ENCODE measurements around the gene SLC29A1. TPM values are rescaled to one million over a fixed set of nuclear protein-coding genes. Genes with fewer than 3 reads are reported as not detected.
A peak's percentile ranks its signal among the peaks of the same experiment; 100 is the strongest.

Gene SLC29A1
- total and polyA plus RNA-seq, 9 of the 15 experiments (the other 6 are each of a cell fraction or from before 2014, with no cell fraction given): 18.9 to 170 (median 57.7) TPM

GRCh38 chr6:44237813-44238433 lies 14.5 kb downstream of the SLC29A1 start (continued):
- TF ChIP-seq SMARCA4 (IDR thresholded peaks at IDR 0.05) (0 out of 2 replicates have a peak, but pooled peaks have one; percentile 11), THRB (CRISPR knock-in tag; conservative IDR thresholded peaks at IDR 0.05) (peak; percentile 11; the same call in 1 of the 2 replicates), VEZF1 (CRISPR knock-in tag; IDR thresholded peaks at IDR 0.05) (peak; percentile 85), SMARCB1 (IDR thresholded peaks at IDR 0.05; ENCODE audit: insufficient read length, low read depth) (no peak), ZNF511 (CRISPR knock-in tag; IDR thresholded peaks at IDR 0.05) (0 out of 2 replicates have a peak, but pooled peaks have one; percentile 79), GMEB1 (CRISPR knock-in tag; IDR thresholded peaks at IDR 0.05) (peak; percentile 39; the same call in 1 of the 2 replicates), CREM (IDR thresholded peaks at IDR 0.05; ENCODE audit: low read depth) (peak; percentile 92), SMAD2 (IDR thresholded peaks at IDR 0.05; ENCODE audit: low read depth, low read length) (no peak), POLR3A (IDR thresholded peaks at IDR 0.05; ENCODE audit: borderline replicate concordance, extremely low read depth, insufficient read depth, insufficient read length) (no peak), SOX6 (IDR thresholded peaks at IDR 0.05) (peak; percentile 74), ZNF165 (CRISPR knock-in tag; IDR thresholded peaks at IDR 0.05; ENCODE audit: borderline replicate concordance) (no peak), ASH1L (IDR thresholded peaks at IDR 0.05; ENCODE audit: borderline replicate concordance, low read depth, partially characterized antibody) (no peak), NFRKB (IDR thresholded peaks at IDR 0.05; ENCODE audit: low read depth) (peak; percentile 77; the same call in 1 of the 2 replicates), ZBTB26 (CRISPR knock-in tag; IDR thresholded peaks at IDR 0.05) (no peak), NCOA6 (IDR thresholded peaks at IDR 0.05) (no peak), ZBTB12 (CRISPR knock-in tag; IDR thresholded peaks at IDR 0.05) (no peak), ZNF263 (CRISPR knock-in tag; IDR thresholded peaks at IDR 0.05; ENCODE audit: borderline replicate concordance) (peak; percentile 69; the same call in 1 of the 2 replicates), RBM15 (IDR thresholded peaks at IDR 0.05; ENCODE audit: insufficient read depth, low read length) (no peak), LEF1 (IDR thresholded peaks at IDR 0.05) (no peak), MCM7 (IDR thresholded peaks at IDR 0.05) (no peak), HNRNPH1 (optimal IDR thresholded peaks at IDR 0.05; ENCODE audit: low read depth, low read length) (no peak)
